Smooth muscle cell (in vitro differentiated cells): ENCODE results near the gene ETV5. TPM values are rescaled to one million over a fixed set of nuclear protein-coding genes. Genes with fewer than 3 reads are reported as not detected.

Experiments
- DNase-seq: peaks from one replicate; lab custom pipeline; 2025; ENCODE audit not compliant: unreplicated experiment; lab: John Stamatoyannopoulos, UW
- H2AFZ ChIP-seq: fragments of 200-600 bp; sonication (generic); 2 replicates; pipeline ENCODE4 v1.6.0; 2016; ENCODE audit warnings: antibody characterized with exemption, low read depth, mild to moderate bottlenecking
- H3F3A ChIP-seq: fragments of 200-600 bp; sonication (generic); 2 replicates; pipeline ENCODE4 v1.6.0; 2017; ENCODE audit warnings: antibody characterized with exemption, low read depth
- H3K27ac ChIP-seq: fragments of 200-600 bp; sonication (generic); 2 replicates; pipeline ENCODE4 v1.5.1; 2016; ENCODE audit warnings: low read depth, mild to moderate bottlenecking
- H3K27me3 ChIP-seq: fragments of 200-600 bp; sonication (generic); 2 replicates; pipeline ENCODE4 v1.6.1; 2016; ENCODE audit warnings: low read depth, mild to moderate bottlenecking
- H3K36me3 ChIP-seq: fragments of 200-600 bp; sonication (generic); 2 replicates; pipeline ENCODE4 v1.5.1; 2016; ENCODE audit warnings: low read depth
- H3K4me1 ChIP-seq: fragments of 200-600 bp; sonication (generic); 2 replicates; pipeline ENCODE4 v1.5.1; 2016; ENCODE audit warnings: low read depth
- H3K4me2 ChIP-seq: fragments of 200-600 bp; sonication (generic); 2 replicates; pipeline ENCODE4 v1.6.0; 2016; ENCODE audit warnings: mild to moderate bottlenecking
- H3K4me3 ChIP-seq: fragments of 200-600 bp; sonication (generic); 2 replicates; pipeline ENCODE4 v1.5.1; 2016; ENCODE audit warnings: mild to moderate bottlenecking
- H3K79me2 ChIP-seq: fragments of 200-600 bp; sonication (generic); 2 replicates; pipeline ENCODE4 v1.6.0; 2016; ENCODE audit warnings: low read depth, mild to moderate bottlenecking
- H3K9ac ChIP-seq: fragments of 200-600 bp; sonication (generic); 2 replicates; pipeline ENCODE4 v1.6.0; 2016; ENCODE audit warnings: low read depth
- H3K9me3 ChIP-seq: fragments of 200-600 bp; sonication (generic); replicated peaks from 2 replicates; pipeline ENCODE4 v1.5.1; 2016; ENCODE audit warnings: low read depth
- H4K20me1 ChIP-seq: fragments of 200-600 bp; sonication (generic); 2 replicates; pipeline ENCODE4 v1.6.0; 2016; ENCODE audit warnings: low read depth
- CTCF ChIP-seq: fragments of 200-600 bp; sonication (generic); IDR thresholded peaks from 2 replicates; pipeline ENCODE4 v1.5.1; 2017; ENCODE audit warnings: borderline replicate concordance, mild to moderate bottlenecking, antibody characterized with exemption; ENCODE audit not compliant: insufficient read depth, poor library complexity, severe bottlenecking
- WGBS: methylation state at CpG from one replicate; pipeline ENCODE4 v1.1.7; 2016; ENCODE audit warnings: low lambda C conversion rate; 5-methylcytosine and 5-hydroxymethylcytosine counted together
- polyA plus RNA-seq: library from polyadenylated mRNA; unstranded; fragments of >200 nt; fragmentation: Nextera tagmentation; extraction: Ambion mirVana; gene quantifications from 2 replicates; pipeline ENCODE4 v1.2.1, GENCODE V29; 2016
- total RNA-seq: library from RNA; depleted of rRNA; stranded (reverse); fragments of >200 nt; gene quantifications from 2 replicates; pipeline ENCODE4 v1.2.3, GENCODE V29; 2014

Gene ETV5
- total and polyA plus RNA-seq, 2 experiments from 2014 or later, result 32.6 to 51.8 TPM

GRCh38 chr3:186057594-186057993, 51.3 kb downstream of the ETV5 start:
- no peak overlapping the region for H3K9ac ChIP-seq
- no peak overlapping the region for H3K27ac ChIP-seq
- no peak for TF ChIP-seq CTCF
- DNase-seq, result no peak
- H3F3A ChIP-seq, result no peaks in the 10 kb centered on the region
- H3K79me2 ChIP-seq, result no peaks in the 10 kb centered on the region
- H3K4me3 ChIP-seq, result no peak overlapping the region
- H2AFZ ChIP-seq, result no peak overlapping the region
- H3K36me3 ChIP-seq, result peaks cover 5% of the 10 kb centered on the region
- H4K20me1 ChIP-seq, result peaks cover 9% of the 10 kb centered on the region
- H3K27me3 ChIP-seq, result no peaks in the 10 kb centered on the region
- WGBS, result 45% methylated on average over 4 of the region's 4 CpGs
- H3K9me3 ChIP-seq, result no peaks in the 10 kb centered on the region
- no peak overlapping the region for H3K4me2 ChIP-seq
- H3K4me1 ChIP-seq, result no peaks in the 10 kb centered on the region

GRCh38 chr3:186054792-186055352, 54.0 kb downstream of the ETV5 start:
- no peak overlapping the region for H3K4me3 ChIP-seq
- H3K27me3 ChIP-seq, result no peaks in the 10 kb centered on the region
- no peak overlapping the region for H3K9ac ChIP-seq
- no peak for TF ChIP-seq CTCF
- no peaks in the 10 kb centered on the region for H3F3A ChIP-seq
- no peaks in the 10 kb centered on the region for H3K79me2 ChIP-seq
- no peaks in the 10 kb centered on the region for H3K4me1 ChIP-seq
- H3K27ac ChIP-seq, result no peak overlapping the region
- no peak overlapping the region for H2AFZ ChIP-seq
- peaks cover 3% of the 10 kb centered on the region for H3K36me3 ChIP-seq
- H3K9me3 ChIP-seq, result no peaks in the 10 kb centered on the region
- DNase-seq, result no peak
- H4K20me1 ChIP-seq, result peaks cover 9% of the 10 kb centered on the region
- H3K4me2 ChIP-seq, result no peak overlapping the region
- 87% methylated on average over 8 of the region's 8 CpGs for WGBS

- H3K4me3 ChIP-seq, result no peak overlapping the region
- H4K20me1 ChIP-seq, result peaks cover 9% of the 10 kb centered on the region
- H3K36me3 ChIP-seq, result peaks cover under 1% of the 10 kb centered on the region
- WGBS, result 65% methylated on average over 12 of the region's 12 CpGs
- H2AFZ ChIP-seq, result no peak overlapping the region
- no peaks in the 10 kb centered on the region for H3K9me3 ChIP-seq
- no peak overlapping the region for H3K4me2 ChIP-seq
- no peak for TF ChIP-seq CTCF
- DNase-seq, result no peak
- no peaks in the 10 kb centered on the region for H3F3A ChIP-seq
- H3K27ac ChIP-seq, result no peak overlapping the region
- H3K9ac ChIP-seq, result no peak overlapping the region
- H3K4me1 ChIP-seq, result no peaks in the 10 kb centered on the region
- no peaks in the 10 kb centered on the region for H3K79me2 ChIP-seq
- no peaks in the 10 kb centered on the region for H3K27me3 ChIP-seq
Measured at GRCh38 chr3:186053954-186054791, 54.7 kb downstream of the ETV5 start.
